NCI-H510A treated with DMSO at 0.1 percent for 48 hours (cell line): ENCODE data around the gene CYB5D1.
"Not testable (repeated sequence)": the region's sequence is repeated elsewhere in the genome, so short reads cannot be mapped to it uniquely, and the experiment has no call there.

Source experiments
- DNase-seq: peaks from one replicate; lab custom pipeline; 2025; lab: John Stamatoyannopoulos, UW

The CYB5D1 gene

DNA sequence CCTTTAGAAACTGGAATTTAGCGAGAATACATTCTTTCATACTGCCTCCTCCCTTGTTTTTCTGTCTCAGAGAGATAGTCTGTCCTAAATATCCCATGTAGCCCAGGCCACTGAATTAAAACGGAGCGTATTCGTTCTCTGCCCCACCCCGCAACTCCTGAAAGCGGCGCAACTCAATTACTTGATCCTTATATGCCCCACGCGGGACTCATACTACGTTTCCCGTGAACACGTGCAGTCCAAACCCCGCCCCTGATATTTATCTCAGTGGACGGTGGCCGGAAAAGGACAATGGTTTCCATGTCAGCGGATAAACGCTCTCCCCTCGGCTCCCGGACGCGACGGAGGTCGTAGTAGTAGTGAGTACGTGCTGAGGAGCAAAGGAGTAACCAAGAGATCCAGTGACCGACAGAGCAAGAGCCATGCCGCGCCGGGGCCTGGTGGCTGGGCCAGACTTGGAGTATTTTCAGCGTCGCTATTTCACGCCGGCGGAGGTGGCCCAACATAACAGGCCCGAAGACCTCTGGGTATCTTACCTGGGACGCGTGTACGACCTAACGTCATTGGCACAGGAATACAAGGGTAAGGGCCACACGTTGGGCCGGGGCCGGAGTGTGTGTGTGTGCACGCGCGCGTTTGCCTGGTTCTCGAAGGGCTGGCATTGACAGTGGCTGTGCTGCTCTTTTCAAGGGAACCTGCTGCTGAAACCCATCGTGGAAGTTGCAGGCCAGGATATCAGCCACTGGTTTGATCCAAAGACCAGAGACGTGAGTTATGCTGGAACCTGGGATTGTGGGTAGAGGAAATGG lies at the start of gene CYB5D1:
CYB5D1 (plus strand) TSS at position 291 of the 809 bp plus-strand sequence; CDS start at position 423, 132 bp downstream.
- DNase-seq: peak; percentile 98

DNA sequence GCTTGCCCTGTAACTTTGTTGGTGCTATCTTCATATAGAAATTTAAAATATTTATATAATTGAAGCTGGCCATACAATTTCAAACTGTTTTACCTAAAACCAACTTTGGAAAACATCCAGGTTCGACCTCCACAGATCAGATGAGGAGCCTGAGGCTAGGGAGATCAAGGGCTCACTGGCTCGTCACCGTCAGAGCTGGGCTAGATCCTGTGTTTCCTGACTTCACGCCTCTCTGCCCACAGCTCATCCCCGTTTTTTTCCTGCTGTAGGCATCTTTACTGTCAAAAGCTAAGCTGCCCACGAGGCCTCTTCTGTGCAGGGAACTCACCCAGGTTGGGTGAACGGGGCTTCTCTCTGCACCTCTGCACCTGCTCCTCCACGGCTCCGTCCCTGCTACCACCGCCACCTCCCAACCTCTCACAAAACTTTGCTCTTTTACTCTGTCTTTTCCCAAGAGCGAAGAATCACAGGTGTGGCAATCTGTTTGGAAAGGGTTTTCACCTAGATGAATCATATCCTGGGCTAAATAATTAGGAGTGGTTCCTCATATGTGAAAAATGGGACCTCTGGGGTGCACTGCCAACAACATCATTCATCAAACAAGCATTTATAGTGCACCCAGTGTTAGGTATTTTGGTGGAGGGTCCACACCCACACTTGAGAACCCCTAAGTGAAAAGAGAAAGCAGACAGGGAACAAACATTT lies 48.6 kb upstream of the CYB5D1 start:
- DNase-seq: no peak

GRCh38 chr17:7809791-7810343 lies 47.9 kb upstream of the CYB5D1 start:
- DNase-seq: not testable (repeated sequence)

GRCh38 chr17:7811251-7811650 lies 46.6 kb upstream of the CYB5D1 start:
- DNase-seq: no peak

GRCh38 chr17:7814969-7815368 lies 42.8 kb upstream of the CYB5D1 start:
- no peak for DNase-seq

- DNase-seq: no peak
Observed at GRCh38 chr17:7816926-7817642, 40.7 kb upstream of the CYB5D1 start.

DNA sequence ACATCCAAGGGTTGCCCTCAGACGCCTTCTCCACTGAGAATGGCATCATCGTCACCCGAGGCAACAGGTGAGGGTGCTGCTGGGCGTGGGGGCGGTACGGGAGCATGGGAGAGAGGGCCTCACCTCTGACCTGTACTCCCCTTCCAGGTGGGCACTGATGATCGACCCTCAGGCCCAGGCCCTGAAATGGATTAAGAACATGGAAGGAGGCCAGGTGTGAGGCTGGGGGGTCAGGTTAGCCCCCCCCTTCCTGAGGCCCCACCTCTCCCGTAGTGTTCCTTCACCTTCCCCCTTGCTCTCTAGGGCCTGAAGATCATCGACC lies 40.2 kb upstream of the CYB5D1 start:
- DNase-seq: no peak

DNA sequence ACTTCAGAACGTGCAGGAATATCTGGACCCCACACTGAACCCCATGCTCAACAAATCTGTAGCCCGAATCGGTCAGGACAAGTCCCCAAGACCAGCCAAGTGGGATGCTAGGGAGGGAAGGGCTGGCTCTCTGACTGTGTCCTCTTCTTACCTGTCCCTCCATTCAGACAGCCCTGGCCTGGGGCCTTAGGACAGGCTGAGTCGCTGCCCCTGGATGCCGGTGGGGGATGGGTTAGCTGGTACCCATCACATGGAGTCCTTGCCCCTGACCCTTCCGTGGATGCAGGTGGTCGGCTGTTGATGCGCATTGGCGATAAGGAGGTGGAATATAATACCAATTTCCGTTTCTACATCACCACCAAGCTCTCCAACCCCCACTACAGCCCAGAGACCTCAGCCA lies 39.8 kb upstream of the CYB5D1 start:
- no peak for DNase-seq

DNA sequence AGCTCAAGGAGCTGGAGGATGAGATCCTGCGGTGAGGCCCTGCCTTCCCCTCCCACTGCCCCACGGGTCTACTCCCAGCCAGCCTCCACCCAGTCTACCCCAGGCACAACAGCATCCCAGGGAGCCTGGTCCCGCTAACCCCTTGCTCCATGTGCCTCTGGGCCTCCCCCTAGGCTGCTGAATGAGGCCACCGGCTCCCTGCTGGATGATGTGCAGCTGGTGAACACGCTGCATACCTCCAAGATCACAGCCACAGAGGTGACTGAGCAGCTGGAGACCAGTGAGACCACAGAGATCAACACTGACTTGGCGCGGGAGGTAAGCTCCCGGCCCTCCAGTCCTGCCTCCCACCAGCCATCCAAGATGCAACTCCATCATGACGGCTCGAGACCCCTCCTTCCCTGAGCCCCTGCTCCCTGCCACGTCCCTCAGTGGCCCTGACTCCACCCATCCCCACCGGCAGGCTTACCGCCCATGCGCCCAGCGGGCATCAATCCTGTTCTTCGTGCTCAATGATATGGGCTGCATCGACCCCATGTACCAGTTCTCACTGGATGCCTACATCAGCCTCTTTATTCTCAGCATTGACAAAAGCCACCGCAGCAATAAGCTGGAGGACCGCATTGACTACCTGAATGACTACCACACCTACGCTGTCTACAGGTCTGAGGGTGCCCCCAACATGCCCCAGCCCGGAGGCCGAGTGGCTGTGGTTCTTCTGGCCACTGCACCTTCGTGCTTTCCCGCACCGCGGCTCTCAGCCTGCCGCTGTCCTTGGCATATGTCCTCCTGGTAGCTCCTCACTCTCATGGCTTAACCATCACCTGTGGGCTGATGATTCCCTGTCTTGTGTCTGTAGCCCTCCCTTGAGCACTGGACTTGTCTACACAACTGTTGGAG lies 38.8 kb upstream of the CYB5D1 start:
- DNase-seq: no peak

DNA sequence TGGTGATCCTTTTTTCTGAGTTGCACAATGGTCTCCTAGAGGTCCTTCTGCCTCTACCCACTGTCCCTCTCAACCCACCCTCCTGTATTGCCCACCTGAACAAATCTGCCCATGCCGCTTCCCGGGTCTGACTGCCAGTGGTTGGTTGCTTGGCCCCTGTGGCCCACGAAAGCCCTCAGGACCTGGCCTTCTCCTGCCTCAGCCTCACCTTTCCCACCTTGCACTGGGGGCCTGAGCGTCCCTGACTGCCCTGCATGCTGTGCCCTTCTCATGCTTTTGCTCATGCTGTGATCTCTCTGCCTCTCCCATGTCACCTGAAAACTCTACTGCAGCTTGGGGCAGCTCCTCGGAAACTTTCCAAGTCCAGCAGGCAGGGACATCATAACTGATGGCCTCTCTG lies 37.6 kb upstream of the CYB5D1 start:
- DNase-seq: no peak

DNA sequence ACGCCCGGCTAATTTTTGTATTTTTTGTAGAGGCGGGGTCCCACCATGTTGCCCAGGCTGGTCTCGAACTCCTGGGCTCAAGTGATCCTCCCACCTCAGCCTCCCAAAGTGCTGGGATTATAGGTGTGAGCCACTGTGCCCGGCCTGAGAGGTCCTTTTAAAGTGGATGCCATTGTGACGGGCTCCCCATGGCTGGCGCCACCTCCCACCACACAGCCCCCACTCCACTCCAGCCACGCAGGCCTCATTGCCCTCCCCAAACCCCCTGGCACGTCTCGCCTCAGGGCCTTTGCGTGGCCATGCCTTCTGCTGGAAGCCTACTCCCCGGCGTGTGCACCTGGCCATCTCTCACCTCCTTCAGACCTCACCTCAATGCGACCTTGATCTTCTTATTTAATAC lies 35.7 kb upstream of the CYB5D1 start:
- no peak for DNase-seq

DNA sequence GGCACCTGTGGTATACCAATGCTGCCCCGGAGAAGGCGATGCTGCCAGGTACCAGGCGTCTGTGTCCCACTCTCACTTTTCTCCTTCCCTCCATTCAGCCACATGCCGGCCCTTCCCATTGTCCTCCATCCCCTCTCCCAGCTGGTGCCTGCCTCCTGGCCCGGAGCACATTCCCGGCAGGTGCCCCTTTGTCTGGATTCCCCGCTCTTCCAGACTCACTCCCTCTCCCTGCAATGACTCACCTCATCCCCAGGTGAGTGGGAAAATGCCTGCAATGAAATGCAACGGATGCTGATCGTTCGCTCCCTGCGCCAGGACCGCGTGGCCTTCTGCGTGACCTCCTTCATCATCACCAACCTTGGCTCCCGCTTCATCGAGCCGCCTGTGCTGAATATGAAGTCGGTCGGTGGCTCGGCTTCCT lies 34.2 kb upstream of the CYB5D1 start:
- DNase-seq: no peak

GRCh38 chr17:7824021-7824924 lies 33.5 kb upstream of the CYB5D1 start:
- no peak for DNase-seq

DNA sequence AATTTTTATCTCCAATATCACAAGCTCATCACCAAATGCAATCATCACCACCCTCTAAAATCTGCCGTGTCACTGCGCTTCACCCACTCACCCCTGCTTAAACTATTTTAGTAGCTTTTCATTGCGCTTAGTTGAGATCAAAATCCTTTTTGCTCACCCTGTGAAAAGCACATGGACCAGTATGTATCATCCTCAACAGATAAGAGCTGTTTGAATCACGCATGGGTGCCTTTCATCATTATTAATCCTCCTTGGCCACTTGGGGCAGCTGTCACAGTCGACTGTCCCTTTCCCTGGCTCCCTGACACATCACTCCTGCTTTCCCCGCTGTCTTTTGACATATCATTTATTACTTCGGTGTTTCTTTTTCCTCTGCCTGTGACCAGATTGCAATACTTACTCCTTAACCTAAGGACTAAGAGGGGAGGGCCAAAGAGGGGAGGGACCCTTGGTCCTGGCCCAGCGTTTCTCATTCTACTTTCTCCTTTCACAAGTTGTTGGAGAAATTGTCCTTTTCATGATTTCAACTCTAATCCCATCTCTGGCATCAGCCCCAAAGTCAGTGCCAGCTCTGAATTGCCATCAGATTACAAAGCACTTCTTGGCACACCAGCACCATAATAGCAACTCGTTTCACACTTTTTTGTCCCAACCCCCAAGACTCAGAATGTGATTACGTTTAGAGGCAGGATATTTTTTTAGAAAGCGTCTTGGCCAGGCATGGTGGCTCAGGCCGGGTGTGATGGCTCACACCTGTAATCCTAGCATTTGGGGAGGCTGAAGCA lies 32.4 kb upstream of the CYB5D1 start:
- no peak for DNase-seq

- no peak for DNase-seq
Observed at GRCh38 chr17:7830616-7831015, 27.2 kb upstream of the CYB5D1 start.

- no peak for DNase-seq
Observed at GRCh38 chr17:7831233-7831632, 26.6 kb upstream of the CYB5D1 start.

- no peak for DNase-seq
Observed at GRCh38 chr17:7832431-7832830, 25.4 kb upstream of the CYB5D1 start.

DNA sequence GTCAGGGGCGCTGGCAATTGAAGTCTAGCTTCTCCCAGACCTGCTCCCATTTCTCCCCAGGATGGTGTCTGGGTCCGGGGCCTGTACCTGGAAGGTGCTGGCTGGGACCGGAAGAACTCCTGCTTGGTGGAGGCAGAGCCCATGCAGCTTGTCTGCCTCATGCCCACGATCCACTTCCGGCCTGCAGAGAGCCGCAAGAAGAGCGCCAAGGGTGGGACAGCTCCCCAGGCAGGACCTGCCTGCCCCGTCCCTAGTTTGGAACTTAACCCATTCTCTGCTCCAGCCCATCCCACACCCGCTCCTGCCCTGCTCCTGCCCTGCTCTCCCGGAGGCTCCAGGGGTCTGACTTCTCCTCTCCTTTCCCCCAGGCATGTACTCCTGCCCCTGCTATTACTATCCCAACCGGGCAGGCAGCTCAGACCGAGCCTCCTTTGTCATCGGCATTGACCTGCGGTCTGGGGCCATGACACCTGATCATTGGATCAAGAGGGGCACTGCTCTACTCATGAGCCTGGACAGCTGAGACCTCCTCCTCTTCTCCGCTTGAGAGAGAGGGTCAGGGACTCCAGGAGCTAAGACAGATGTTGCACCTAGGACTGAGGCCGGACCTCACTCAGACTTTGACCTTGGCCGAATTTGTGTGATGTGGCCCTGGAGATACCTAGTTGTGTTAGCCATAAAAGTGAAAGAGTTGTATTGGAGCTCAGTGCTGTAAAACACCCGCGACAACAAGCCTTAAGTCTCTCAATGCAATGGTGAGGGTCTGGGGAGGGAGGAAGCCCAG lies 24.6 kb upstream of the CYB5D1 start:
- no peak for DNase-seq
